HG02588 (cell line): ENCODE results near the gene USP11.
"Not testable (repeated sequence)": the region's sequence is repeated elsewhere in the genome, so short reads cannot be mapped to it uniquely, and the experiment has no call there.

Experiments used
- ATAC-seq: cut with Tn5 transposase; IDR thresholded peaks from one replicate; pipeline ENCODE4 v1.9.1; 2021; ENCODE audit warnings: mild to moderate bottlenecking, moderate library complexity; ENCODE audit not compliant: unreplicated experiment

USP11 gene

DNA sequence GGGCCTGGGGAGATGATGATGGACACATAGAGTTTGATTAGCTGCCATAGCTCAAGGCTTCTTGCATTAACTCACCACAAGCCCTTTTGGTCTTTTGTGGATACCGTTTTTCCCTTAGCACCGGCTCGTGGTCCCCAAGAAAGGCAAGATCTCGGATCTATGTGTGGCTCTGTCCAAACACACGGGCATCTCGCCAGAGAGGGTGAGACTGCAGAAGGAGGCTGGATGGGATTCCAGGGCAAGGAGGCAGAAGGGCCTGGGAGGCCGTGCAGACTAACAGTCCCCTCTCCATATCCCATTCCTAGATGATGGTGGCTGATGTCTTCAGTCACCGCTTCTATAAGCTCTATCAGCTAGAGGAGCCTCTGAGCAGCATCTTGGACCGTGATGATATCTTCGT lies 9.5 kb downstream of the USP11 start:
- ATAC-seq: no peak

DNA sequence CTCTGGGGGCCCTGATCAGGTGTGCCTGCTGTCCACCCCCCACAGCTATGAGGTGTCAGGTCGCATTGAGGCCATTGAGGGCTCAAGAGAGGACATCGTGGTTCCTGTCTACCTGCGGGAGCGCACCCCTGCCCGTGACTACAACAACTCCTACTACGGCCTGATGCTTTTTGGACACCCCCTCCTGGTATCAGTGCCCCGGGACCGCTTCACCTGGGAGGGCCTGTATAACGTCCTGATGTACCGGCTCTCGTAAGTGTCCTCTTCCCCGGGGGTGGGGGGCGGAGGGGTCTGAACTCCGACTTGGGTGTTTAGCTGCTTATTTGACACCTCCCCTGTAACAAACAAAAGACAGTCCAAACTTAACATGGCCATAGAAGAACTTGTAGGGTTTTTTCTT lies 10.5 kb downstream of the USP11 start:
- ATAC-seq: no peak

DNA sequence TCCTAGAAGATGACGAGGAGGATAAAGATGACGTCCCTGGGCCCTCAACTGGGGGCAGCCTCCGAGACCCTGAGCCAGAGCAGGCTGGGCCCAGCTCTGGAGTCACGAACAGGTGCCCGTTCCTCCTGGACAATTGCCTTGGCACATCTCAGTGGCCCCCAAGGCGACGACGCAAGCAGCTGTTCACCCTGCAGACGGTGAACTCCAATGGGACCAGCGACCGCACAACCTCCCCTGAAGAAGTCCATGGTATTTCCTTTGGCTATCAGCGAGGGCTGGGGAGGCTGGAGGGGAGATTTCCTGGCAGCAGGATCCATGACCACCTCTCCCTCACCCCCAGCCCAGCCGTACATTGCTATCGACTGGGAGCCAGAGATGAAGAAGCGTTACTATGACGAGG lies 11.9 kb downstream of the USP11 start:
- no peak for ATAC-seq

DNA sequence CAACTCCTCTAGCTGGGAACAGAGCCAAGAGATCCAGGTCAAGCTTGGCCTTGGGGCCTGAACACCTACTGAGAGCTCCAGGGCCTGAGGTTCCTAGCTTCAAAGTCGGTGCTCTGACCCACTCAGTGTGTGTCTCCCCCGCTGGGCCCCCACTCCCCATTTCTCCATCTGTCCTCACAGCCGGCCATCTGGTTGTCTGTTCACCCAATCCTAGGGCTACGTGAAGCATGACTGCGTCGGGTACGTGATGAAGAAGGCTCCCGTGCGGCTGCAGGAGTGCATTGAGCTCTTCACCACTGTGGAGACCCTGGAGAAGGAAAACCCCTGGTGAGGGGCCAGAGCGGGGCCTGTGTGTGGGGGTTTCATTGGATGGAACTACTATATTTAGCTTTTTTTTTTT lies 12.3 kb downstream of the USP11 start:
- ATAC-seq: no peak

DNA sequence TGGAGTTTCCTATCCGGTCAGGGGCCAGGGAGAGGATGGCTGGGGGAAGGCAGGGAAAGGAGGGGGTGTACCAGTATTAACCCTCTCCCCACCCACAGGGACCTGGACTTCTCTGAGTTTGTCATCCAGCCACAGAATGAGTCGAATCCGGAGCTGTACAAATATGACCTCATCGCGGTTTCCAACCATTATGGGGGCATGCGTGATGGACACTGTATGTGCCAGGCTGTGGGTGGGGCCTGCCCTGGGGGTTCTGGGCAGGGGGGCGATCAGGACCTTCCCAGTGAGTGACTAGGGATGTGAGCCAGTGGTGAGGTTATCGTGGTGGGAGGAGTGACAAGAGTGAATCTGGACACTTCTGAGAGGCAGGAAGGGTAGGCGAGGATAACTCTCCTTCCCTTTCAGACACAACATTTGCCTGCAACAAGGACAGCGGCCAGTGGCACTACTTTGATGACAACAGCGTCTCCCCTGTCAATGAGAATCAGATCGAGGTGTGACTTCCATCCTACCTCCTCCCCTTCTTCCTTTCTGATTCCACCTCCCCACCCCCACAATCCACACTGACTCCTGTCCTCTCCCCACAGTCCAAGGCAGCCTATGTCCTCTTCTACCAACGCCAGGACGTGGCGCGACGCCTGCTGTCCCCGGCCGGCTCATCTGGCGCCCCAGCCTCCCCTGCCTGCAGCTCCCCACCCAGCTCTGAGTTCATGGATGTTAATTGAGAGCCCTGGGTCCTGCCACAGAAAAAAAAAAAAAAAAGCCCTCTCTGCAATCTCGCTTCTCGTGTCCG lies 14.6 kb downstream of the USP11 start:
- no peak for ATAC-seq

DNA sequence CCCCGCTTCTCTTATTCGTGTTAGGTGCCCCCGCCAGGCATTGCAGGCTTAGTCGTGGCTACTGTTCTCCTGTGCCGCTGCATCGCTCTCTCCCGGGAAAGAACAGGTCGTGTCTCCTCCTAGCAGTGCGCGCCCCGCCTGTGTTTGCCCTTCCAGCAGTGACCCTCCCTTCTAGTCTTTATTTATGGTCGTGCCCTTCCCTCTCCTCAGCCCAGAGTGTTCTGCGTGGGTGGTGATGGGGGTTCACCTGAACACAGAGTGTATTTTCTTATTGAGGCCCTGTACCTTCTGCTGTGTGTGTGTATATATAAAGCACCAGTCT lies 15.2 kb downstream of the USP11 start:
- no peak for ATAC-seq

DNA sequence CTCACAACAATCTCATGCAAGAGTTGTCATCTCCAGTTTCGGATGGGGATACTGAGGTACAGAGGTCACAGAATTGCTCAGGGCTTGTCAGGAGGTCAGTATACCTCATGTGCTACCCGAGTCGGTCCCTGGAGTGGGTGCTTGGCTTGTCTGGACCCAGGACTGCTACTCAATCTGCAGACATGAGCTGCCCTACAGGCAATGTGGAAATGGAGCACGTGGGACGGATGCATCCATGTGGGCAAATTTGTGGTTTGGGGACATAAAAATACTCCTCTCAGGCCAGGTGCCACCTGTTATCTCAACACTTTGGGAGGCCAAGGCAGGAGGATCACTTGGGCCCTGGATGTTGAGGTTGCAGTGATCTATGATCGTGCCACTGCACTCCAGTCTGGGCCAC lies 15.8 kb downstream of the USP11 start:
- ATAC-seq: no peak

DNA sequence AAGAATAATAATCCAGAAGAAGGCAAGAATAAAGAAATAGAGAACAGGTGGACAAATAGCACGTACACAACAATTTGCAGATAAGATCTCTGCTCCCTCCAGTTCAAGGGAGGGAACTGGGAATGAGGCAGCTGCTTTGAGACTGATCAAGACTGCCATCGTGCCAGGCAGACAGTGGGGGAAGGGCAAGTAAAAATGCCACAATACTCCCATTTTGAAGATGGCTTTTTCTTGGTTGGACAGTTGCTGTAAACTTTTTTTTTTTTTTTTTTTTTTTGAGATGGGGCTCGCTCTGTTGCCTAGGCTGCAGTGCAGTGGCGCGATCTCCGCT lies 17.2 kb downstream of the USP11 start:
- ATAC-seq: no peak

DNA sequence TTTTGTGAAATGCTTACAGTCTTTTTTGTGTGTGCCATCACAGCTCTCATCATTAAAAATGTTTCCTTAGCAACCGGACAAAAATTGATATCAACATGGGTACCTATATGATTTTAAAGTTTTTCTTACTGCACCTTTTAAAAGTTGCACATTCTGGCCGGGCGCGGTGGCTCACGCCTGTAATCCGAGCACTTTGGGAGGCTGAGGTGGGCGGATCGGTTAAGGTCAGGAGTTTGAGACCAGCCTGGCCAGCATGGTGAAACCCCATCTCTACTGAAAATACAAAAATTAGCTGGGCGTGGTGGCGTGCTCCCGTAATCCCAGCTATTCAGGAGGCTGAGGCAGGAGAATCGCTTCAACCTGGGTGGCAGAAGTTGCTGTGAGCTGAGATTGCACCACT lies 24.8 kb downstream of the USP11 start:
- ATAC-seq: not testable (repeated sequence)

DNA sequence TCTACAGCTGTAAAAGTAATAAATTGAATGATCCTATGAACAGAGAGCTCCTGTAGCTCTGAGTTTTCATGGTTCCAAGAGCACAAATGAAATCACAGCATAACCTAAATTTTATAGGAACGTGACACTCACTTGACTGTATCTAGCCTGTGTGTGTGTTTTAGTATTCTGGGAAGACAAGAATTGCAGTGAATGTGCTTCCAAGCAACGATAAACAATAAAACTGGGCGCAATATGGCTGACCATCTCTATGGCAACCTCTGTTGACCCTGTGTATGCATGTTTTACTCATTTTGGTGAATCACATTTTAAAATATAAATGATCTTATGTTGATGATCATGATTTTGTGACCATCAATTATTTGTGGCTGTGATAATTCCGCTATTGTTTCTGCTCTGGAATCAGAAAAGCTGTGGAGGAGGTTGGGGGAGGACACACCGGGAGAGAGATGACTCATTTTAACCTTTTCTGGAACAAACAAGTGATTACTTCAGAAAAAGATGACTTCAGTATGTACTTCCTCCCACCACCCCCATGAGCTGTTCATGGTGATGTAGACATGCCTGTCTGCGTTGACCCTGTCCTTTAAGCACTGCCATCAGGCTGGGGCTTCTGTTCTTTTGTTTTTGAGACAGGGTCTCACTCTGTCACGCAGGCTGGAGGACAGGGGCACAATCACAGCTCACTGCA lies 31.8 kb downstream of the USP11 start:
- ATAC-seq: no peak

DNA sequence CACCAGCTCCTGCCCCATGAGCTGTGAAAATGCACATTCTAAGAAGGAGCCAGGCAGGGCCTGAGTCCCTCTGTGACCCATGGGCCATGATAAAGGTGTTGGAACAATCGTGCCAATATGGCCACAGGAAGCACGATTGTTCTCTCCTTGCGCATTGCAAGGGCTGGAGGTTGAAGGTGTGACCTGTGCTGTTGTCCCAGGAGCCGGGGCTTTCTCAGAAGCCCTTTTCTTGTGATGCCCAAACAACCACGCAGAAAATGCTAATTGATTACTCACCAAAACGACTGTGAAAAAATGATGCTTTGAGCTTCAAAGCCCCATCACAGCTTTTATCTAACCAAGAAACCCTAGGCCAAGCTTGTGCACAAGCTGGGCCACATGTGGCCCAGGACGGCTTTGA lies 33.8 kb downstream of the USP11 start:
- no peak for ATAC-seq

DNA sequence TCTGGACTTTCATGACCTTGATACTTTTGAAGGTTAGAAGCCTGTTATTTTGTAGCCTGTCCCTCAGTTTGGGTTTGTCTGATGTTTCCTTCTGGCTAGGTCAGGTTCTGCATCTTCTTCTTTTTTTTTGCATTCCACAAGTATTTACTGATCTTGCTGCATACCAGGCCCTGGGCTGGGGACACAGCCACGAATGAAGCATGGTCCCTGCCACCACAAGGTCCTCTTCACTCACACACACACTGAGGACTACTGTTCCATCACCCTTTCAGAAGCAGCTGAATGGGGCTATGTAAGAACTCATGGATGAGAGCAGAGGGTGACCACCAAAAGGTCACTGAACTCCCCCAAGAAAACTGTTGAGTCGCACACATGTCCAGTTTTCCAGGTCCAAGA lies 39.2 kb downstream of the USP11 start:
- no peak for ATAC-seq

DNA sequence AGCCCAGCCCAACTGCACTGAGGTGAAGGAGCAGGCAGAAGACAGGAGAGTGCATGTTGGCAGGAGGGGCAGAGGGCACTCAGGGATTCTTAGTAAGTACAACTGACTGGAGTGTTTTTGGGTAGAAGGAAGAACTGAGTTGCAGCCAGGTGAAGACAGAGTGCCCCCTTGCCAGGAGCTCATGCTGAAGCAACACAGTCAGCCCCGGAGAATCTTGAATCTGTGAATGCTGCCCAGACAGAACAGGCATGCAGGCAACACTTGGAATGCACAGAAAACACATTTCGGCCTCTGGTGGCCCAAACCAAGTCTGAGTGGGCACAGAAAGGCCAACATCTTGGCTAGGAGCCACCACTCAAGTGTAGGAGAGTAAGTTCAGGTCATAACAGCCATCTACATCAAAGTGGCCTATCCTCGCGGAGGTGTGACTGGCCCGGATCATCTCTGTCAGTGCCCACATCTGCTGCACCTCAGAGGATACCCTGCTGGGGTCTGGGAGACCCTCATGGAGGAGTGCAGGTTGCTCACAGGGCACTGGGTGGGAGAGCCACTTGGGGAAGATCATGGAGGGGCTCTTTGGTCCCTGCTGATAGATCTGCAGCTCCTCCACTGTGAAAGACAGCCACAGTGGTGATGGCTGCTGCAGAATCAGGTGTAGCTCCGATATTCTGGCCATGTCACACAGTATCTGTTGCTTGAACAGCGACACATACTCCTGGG lies 40.4 kb downstream of the USP11 start:
- no peak for ATAC-seq

DNA sequence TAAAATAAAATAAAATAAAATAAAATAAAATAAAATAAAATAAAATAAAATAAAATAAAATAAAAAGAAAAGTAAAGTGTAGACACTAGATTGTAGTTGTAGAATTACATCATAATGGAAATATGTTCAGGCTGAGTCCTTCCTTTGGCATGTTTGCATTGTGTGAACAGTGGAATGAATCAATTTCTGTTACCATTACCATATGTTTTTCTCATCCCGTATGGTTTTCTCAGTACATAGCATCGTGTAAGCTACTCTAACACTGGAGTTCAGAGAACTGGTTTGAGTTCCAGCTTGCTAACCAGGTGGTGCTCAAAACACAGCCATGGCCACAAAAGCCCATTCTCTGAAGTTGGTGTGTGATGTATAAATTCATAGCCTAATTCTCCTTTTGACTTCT lies 45.9 kb downstream of the USP11 start:
- no peak for ATAC-seq

DNA sequence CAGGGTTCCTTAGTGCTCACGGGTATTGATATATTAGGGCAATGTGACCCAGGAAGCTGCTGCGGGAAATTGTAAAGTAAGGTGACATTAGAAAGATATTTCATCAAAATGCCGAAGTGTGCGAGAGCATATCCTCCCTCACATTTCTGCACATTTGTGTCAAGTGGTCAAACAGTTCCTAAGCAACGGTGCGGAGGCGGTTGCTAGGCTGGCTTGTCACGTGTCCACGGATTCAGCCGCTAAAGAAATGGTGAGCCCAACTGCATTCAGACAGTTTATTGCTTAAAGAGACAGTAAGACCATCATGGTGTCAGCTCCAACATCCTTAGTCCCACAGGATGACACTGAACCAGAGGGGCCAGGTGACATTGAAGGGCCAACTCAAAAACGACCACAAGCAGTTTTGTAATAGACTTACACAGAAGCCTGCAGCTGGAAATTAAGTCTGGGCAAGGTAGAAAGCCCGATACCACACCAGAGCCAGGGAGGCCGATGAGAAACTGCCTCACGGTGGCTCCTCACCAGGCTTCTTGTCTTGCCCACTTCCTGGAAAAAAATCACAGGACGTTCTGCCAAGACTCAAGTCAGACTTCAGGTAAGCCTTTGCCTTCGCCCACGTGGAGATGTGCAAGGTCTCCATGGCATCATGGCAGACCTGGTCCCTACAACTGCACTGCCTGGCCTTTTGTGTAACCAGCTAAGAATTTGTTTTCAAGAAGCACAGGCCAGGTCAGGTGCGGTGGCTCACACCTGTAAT lies 50.4 kb downstream of the USP11 start:
- ATAC-seq: no peak

DNA sequence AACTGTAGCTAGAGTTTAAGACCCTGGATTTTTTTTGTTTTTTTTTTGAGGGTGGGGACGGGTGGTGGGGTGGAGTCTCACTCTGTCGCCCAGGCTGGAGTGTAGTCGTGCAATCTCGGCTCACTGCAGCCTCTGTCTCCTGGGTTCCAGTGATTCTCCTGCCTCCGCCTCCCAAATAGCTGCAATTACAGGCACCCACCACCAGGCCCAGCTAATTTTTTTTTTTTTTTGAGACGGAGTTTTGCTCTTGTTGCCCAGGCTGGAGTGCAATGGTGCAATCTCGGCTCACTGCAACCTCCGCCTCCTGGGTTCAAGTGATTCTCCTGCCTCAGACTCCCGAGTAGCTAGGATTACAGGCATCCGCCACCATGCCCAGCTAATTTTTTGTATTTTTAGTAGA lies 51.8 kb downstream of the USP11 start:
- not testable (repeated sequence) for ATAC-seq

DNA sequence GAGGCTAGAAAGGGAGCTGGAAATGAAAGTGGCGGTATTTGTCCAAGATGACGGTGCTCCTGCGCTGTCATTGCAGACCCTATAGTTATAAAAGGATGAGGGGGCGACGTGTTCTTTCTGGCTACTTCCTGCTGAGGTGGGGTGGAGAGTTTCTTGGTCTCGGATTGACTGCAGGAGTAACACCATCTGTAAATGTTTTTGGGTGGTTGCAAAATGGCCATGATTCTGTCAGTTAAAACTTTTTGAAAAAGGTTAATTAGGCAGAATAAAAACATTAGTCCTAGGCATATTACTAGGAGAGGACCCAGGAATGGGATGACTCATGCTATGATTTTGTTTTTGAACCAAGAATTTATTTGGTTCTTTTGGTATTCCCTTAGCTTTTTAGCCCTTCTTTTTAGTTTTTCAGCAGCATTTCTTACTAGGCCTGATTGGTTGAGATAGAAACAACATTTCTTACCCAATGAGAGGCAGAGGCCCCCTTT lies 53.1 kb downstream of the USP11 start:
- ATAC-seq: no peak

DNA sequence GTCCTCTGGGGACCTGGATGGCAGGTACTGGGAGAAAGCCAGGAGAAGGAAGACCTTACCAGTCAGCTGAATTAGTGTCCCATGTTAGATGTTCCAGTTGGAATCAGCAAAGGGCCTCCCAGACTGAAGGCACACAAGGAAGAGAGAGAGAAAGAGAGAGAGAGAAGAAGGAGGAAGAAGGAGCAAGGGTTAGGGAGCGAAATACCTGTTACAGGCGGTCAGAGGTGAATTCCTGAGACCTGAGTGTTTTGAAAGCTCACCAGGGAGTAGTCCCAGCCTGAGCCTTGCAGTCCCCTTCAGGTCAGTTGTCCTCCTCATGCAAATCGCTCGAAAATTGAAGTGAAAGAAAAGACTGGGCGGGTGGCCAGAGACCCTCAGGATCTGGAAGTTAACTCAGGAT lies 60.3 kb downstream of the USP11 start:
- no peak for ATAC-seq

DNA sequence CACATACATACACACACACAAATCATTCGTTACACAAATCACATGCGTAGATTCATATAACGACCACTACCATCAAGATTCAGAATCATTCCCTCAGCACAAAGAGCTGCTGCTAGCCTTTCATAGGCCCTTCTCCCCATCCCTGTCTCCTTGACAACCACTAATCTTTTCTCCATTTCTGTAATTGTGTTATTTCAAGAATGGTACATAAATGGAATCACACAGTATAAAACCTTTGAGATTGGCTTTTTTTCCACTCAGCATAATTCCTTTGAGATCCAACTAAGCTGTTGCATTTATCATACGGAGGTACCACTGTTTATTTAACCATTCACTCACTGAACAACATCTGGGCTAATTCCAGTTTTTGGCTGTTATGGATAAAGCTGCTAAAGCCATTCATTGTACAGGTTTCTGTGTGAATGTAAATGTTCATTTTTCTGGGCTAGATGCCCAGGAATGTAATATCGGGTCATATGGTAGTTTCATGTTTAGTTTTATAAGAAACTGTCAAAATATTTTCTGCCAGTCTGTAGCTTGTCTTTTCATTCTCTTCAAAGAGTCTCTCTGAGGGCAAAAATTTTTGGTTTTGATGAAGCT lies 64.1 kb downstream of the USP11 start:
- no peak for ATAC-seq

DNA sequence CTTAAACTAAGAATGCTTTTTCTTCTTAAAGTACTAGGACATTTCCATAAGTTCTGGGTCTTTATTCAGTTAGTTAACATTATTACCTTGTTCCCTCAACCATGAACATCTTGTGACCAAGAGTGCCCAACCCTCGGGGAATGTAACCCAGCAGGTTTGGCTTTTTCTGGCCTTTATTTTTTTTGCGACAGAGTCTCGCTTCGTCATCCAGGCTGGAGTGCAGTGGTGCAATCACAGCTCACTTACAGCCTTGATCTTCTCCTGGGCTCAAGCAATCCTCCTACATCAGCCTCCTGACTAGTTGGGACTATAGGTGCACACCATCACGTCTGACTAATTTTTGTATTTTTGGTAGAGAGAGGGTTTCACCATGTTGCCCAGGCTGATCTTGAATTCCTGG lies 65.1 kb downstream of the USP11 start:
- ATAC-seq: no peak
